GM19025 (cell line): ENCODE results near the gene FOXP1.

Experiments
- ATAC-seq: cut with Tn5 transposase; IDR thresholded peaks from one replicate; pipeline ENCODE4 v1.9.1; 2021; ENCODE audit warnings: mild to moderate bottlenecking, low read depth, moderate library complexity; ENCODE audit not compliant: unreplicated experiment

The FOXP1 gene

GRCh38 chr3:71206305-71207165, 377.0 kb downstream of the FOXP1 start:
- no peak for ATAC-seq

GRCh38 chr3:71203727-71204488, 379.6 kb downstream of the FOXP1 start:
- ATAC-seq: no peak

- ATAC-seq: no peak
Measured at GRCh38 chr3:71202848-71203533, 380.5 kb downstream of the FOXP1 start.

GRCh38 chr3:71201939-71202338, 381.6 kb downstream of the FOXP1 start:
- ATAC-seq: no peak

- ATAC-seq: no peak
Measured at GRCh38 chr3:71197841-71198565, 385.5 kb downstream of the FOXP1 start.

GRCh38 chr3:71195492-71195891, 388.0 kb downstream of the FOXP1 start:
- no peak for ATAC-seq

- no peak for ATAC-seq
Measured at GRCh38 chr3:71194785-71195184, 388.7 kb downstream of the FOXP1 start.

- ATAC-seq: no peak
Measured at GRCh38 chr3:71191031-71191482, 392.5 kb downstream of the FOXP1 start.

GRCh38 chr3:71189480-71189879, 394.0 kb downstream of the FOXP1 start:
- ATAC-seq: no peak

- no peak for ATAC-seq
Measured at GRCh38 chr3:71187715-71188114, 395.8 kb downstream of the FOXP1 start.

GRCh38 chr3:71186801-71187200, 396.7 kb downstream of the FOXP1 start:
- ATAC-seq: no peak

- no peak for ATAC-seq
Measured at GRCh38 chr3:71185733-71186455, 397.6 kb downstream of the FOXP1 start.

GRCh38 chr3:71184252-71184651, 399.3 kb downstream of the FOXP1 start:
- no peak for ATAC-seq

GRCh38 chr3:71183549-71183948, 400.0 kb downstream of the FOXP1 start:
- no peak for ATAC-seq

GRCh38 chr3:71180524-71180923, 403.0 kb downstream of the FOXP1 start:
- no peak for ATAC-seq

GRCh38 chr3:71177375-71177774, 406.2 kb downstream of the FOXP1 start:
- no peak for ATAC-seq

- ATAC-seq: no peak
Measured at GRCh38 chr3:71176366-71176765, 407.2 kb downstream of the FOXP1 start.

GRCh38 chr3:71175691-71176365, 407.7 kb downstream of the FOXP1 start:
- ATAC-seq: no peak

GRCh38 chr3:71172951-71173350, 410.6 kb downstream of the FOXP1 start:
- no peak for ATAC-seq
